Measurements from ENCODE around the gene PTPRM.

Gene PTPRM

GRCh38 chr18:7726522-7726921, 159.4 kb downstream of the PTPRM start:
- no peak overlapping the region for H3K4me3 ChIP-seq (ENCODE audit: insufficient read depth, low read length, poor library complexity, severe bottlenecking)
- H3K79me2 ChIP-seq (ENCODE audit: insufficient read depth, low read length): no peaks in the 10 kb centered on the region
- H3K36me3 ChIP-seq (ENCODE audit: low read length): no peaks in the 10 kb centered on the region
- H3K9me3 ChIP-seq (ENCODE audit: insufficient read depth, low read length): no peaks in the 10 kb centered on the region
- TF ChIP-seq CTCF (IDR thresholded peaks at IDR 0.05; ENCODE audit: insufficient read depth, low read length, poor library complexity, severe bottlenecking): no peak
- TF ChIP-seq EZH2phosphoT487 (conservative IDR thresholded peaks at IDR 0.05; ENCODE audit: low read length): no peak
- no peaks in the 10 kb centered on the region for H4K20me1 ChIP-seq (ENCODE audit: low read depth, low read length)
- no peak overlapping the region for H3K9ac ChIP-seq (ENCODE audit: low read length)
- H3K9me2 ChIP-seq (replicated peaks; ENCODE audit: insufficient read depth, low read length): no peaks in the 10 kb centered on the region
- no peaks in the 10 kb centered on the region for H3K27me3 ChIP-seq (ENCODE audit: low read length)
- H3F3A ChIP-seq (ENCODE audit: insufficient read depth): no peaks in the 10 kb centered on the region
- no peak overlapping the region for H3K27ac ChIP-seq (ENCODE audit: low read depth, low read length)
- H3K4me2 ChIP-seq (ENCODE audit: low read depth, low read length, poor library complexity, severe bottlenecking): no peak overlapping the region
- H2AFZ ChIP-seq (ENCODE audit: low read depth, low read length, severe bottlenecking): no peak overlapping the region

- TF ChIP-seq EZH2phosphoT487 (conservative IDR thresholded peaks at IDR 0.05; ENCODE audit: low read length) (no peak), CTCF (IDR thresholded peaks at IDR 0.05; ENCODE audit: insufficient read depth, low read length, poor library complexity, severe bottlenecking) (no peak)
- Histone ChIP-seq H3K9me2 (replicated peaks; ENCODE audit: insufficient read depth, low read length) (no peaks in the 10 kb centered on the region), H3K4me2 (ENCODE audit: low read depth, low read length, poor library complexity, severe bottlenecking) (no peak overlapping the region), H3K9ac (ENCODE audit: low read length) (no peak overlapping the region), H3K4me3 (ENCODE audit: insufficient read depth, low read length, poor library complexity, severe bottlenecking) (no peak overlapping the region), H3F3A (ENCODE audit: insufficient read depth) (no peaks in the 10 kb centered on the region), H2AFZ (ENCODE audit: low read depth, low read length, severe bottlenecking) (no peak overlapping the region), H3K9me3 (ENCODE audit: insufficient read depth, low read length) (no peaks in the 10 kb centered on the region), H3K27ac (ENCODE audit: low read depth, low read length) (no peak overlapping the region), H3K79me2 (ENCODE audit: insufficient read depth, low read length) (no peaks in the 10 kb centered on the region), H3K36me3 (ENCODE audit: low read length) (no peaks in the 10 kb centered on the region), H4K20me1 (ENCODE audit: low read depth, low read length) (no peaks in the 10 kb centered on the region), H3K27me3 (ENCODE audit: low read length) (no peaks in the 10 kb centered on the region)
These were observed 160.4 kb downstream of the PTPRM start for GRCh38 chr18:7727361-7728076.

- TF ChIP-seq EZH2phosphoT487 (conservative IDR thresholded peaks at IDR 0.05; ENCODE audit: low read length) (no peak), CTCF (IDR thresholded peaks at IDR 0.05; ENCODE audit: insufficient read depth, low read length, poor library complexity, severe bottlenecking) (no peak)
- Histone ChIP-seq H3K4me2 (ENCODE audit: low read depth, low read length, poor library complexity, severe bottlenecking) (no peak overlapping the region), H3K27me3 (ENCODE audit: low read length) (no peaks in the 10 kb centered on the region), H3K4me3 (ENCODE audit: insufficient read depth, low read length, poor library complexity, severe bottlenecking) (no peak overlapping the region), H3K36me3 (ENCODE audit: low read length) (no peaks in the 10 kb centered on the region), H3K9me2 (replicated peaks; ENCODE audit: insufficient read depth, low read length) (no peaks in the 10 kb centered on the region), H3K79me2 (ENCODE audit: insufficient read depth, low read length) (no peaks in the 10 kb centered on the region), H3K9ac (ENCODE audit: low read length) (no peak overlapping the region), H3K9me3 (ENCODE audit: insufficient read depth, low read length) (no peaks in the 10 kb centered on the region), H4K20me1 (ENCODE audit: low read depth, low read length) (no peaks in the 10 kb centered on the region), H3F3A (ENCODE audit: insufficient read depth) (no peaks in the 10 kb centered on the region), H2AFZ (ENCODE audit: low read depth, low read length, severe bottlenecking) (no peak overlapping the region), H3K27ac (ENCODE audit: low read depth, low read length) (no peak overlapping the region)
These were observed 161.2 kb downstream of the PTPRM start for GRCh38 chr18:7728297-7728696.

Data from SU-DHL-6 (cell line).